ENCODE results near the gene SLC51B.
"Not testable (repeated sequence)": the region's sequence is repeated elsewhere in the genome, so short reads cannot be mapped to it uniquely, and the experiment has no call there.

Gene SLC51B

GRCh38 chr15:65074946-65075345 lies 29.8 kb downstream of the SLC51B start:
- not testable (repeated sequence) for H3K4me3 ChIP-seq (ENCODE audit: low read depth, low read length); H3K27ac ChIP-seq (ENCODE audit: low read depth, low read length); H3K36me3 ChIP-seq (ENCODE audit: insufficient read depth, low read length); H2AFZ ChIP-seq (ENCODE audit: low read length, unreplicated experiment); H3K27me3 ChIP-seq (ENCODE audit: insufficient read depth, low read length); H3K79me2 ChIP-seq (ENCODE audit: control insufficient read depth, insufficient read depth, low read length, unreplicated experiment)
- peaks cover 19% of the 10 kb centered on the region for H3K4me1 ChIP-seq (ENCODE audit: control insufficient read depth, insufficient read depth, low read length, unreplicated experiment)

DNA sequence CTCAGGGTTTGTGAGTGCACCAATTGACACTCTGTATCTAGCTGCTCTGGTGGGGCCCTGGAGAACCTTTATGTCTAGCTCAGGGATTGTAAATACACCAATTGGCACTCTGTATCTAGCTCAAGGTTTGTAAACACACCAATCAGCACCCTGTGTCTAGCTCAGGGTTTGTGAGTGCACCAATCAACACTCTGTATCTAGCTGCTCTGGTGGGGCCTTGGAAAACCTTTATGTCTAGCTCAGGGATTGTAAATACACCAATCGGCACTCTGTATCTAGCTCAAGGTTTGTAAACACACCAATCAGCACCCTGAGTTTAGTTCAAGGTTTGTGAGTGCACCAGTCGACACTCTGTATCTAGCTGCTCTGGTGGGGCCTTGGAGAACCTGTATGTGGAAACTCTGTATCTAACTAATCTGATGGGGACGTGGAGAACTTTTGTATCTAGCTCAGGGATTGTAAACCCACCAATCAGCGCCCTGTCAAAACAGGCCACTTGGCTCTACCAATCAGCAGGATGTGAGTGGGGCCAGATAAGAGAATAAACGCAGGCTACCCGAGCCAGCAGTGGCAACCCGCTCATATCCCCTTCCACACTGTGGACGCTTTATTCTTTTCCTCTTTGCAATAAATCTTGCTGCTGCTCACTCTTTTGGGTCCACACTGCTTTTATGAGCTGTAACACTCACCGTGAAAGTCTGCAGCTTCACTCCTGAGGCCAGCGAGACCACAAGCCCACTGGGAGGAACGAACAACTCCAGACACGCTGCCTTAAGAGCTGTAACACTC lies 30.6 kb downstream of the SLC51B start:
- not testable (repeated sequence) for H3K27ac ChIP-seq (ENCODE audit: low read depth, low read length); H3K4me3 ChIP-seq (ENCODE audit: low read depth, low read length); H3K79me2 ChIP-seq (ENCODE audit: control insufficient read depth, insufficient read depth, low read length, unreplicated experiment); H3K36me3 ChIP-seq (ENCODE audit: insufficient read depth, low read length); H2AFZ ChIP-seq (ENCODE audit: low read length, unreplicated experiment); H3K27me3 ChIP-seq (ENCODE audit: insufficient read depth, low read length)
- peaks cover 15% of the 10 kb centered on the region for H3K4me1 ChIP-seq (ENCODE audit: control insufficient read depth, insufficient read depth, low read length, unreplicated experiment)

DNA sequence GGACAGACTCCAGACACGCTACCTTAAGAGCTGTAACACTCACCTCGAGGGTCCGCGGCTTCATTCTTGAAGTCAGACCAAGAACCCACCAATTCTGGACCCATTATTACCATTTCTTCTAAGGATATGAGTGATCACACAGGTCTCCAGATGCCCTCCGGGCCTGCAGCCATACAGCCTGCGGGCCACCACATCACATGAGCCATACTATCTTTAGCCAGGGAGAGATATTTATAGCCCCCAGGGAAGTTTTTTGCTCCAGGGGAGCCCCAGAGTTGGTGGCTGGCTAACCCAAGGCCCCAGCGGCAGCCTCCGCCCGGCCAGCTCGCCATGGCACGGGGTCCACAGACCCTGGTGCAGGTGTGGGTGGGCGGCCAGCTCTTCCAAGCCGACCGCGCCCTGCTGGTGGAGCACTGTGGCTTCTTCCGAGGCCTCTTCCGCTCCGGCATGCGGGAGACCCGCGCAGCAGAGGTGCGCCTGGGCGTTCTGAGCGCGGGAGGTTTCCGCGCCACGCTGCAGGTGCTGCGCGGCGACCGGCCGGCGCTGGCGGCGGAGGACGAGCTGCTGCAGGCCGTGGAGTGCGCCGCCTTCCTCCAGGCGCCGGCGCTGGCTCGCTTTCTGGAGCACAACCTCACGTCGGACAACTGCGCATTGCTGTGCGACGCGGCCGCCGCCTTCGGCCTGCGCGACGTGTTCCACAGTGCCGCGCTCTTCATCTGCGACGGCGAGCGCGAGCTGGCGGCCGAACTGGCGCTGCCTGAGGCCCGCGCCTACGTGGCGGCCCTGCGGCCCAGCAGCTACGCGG lies 31.5 kb downstream of the SLC51B start, which contains the start of gene KBTBD13:
Gene KBTBD13 (plus strand): TSS at position 261 of the 805 bp plus-strand sequence. CDS start 70 bp downstream, at position 331.
- H2AFZ ChIP-seq (ENCODE audit: low read length, unreplicated experiment) = no peak within 1 kb of the TSS
- H3K27me3 ChIP-seq (ENCODE audit: insufficient read depth, low read length) = peaks cover 15% of the 10 kb centered on the region; the same call in 1 of the 2 replicates
- no peaks in the 10 kb centered on the region for H3K79me2 ChIP-seq (ENCODE audit: control insufficient read depth, insufficient read depth, low read length, unreplicated experiment)
- H3K4me1 ChIP-seq (ENCODE audit: control insufficient read depth, insufficient read depth, low read length, unreplicated experiment) = peaks cover 7% of the 10 kb centered on the region
- no peak within 1 kb of the TSS for H3K4me3 ChIP-seq (ENCODE audit: low read depth, low read length)
- H3K36me3 ChIP-seq (ENCODE audit: insufficient read depth, low read length) = no peaks in the 10 kb centered on the region
- H3K27ac ChIP-seq (ENCODE audit: low read depth, low read length) = no peak within 1 kb of the TSS

GRCh38 chr15:65077291-65077980 lies 32.2 kb downstream of the SLC51B start:
- Histone ChIP-seq H3K79me2 (ENCODE audit: control insufficient read depth, insufficient read depth, low read length, unreplicated experiment) (no peaks in the 10 kb centered on the region), H2AFZ (ENCODE audit: low read length, unreplicated experiment) (no peak overlapping the region), H3K4me1 (ENCODE audit: control insufficient read depth, insufficient read depth, low read length, unreplicated experiment) (peaks cover under 1% of the 10 kb centered on the region), H3K36me3 (ENCODE audit: insufficient read depth, low read length) (no peaks in the 10 kb centered on the region), H3K4me3 (ENCODE audit: low read depth, low read length) (no peak overlapping the region), H3K27me3 (ENCODE audit: insufficient read depth, low read length) (peaks cover 18% of the 10 kb centered on the region), H3K27ac (ENCODE audit: low read depth, low read length) (no peak overlapping the region)

DNA sequence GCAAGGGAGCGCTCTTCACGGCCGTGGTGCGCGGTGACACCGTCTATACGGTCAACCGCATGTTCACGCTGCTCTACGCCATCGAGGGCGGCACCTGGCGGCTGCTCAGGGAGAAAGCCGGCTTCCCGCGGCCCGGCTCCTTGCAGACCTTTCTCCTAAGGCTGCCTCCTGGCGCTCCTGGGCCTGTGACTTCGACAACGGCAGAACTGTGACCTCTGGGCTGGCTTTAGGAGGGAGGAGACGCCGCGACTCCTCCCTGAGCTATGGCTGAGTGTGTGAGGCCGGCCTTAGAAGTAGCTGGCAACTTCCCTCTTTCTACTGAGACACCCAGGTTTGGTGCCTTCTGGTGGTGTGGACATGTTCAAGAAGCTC lies 32.8 kb downstream of the SLC51B start:
- H3K4me3 ChIP-seq (ENCODE audit: low read depth, low read length) = no peak overlapping the region
- H2AFZ ChIP-seq (ENCODE audit: low read length, unreplicated experiment) = no peak overlapping the region
- no peak overlapping the region for H3K27ac ChIP-seq (ENCODE audit: low read depth, low read length)
- no peaks in the 10 kb centered on the region for H3K79me2 ChIP-seq (ENCODE audit: control insufficient read depth, insufficient read depth, low read length, unreplicated experiment)
- H3K36me3 ChIP-seq (ENCODE audit: insufficient read depth, low read length) = no peaks in the 10 kb centered on the region
- H3K4me1 ChIP-seq (ENCODE audit: control insufficient read depth, insufficient read depth, low read length, unreplicated experiment) = no peaks in the 10 kb centered on the region
- peaks cover 23% of the 10 kb centered on the region for H3K27me3 ChIP-seq (ENCODE audit: insufficient read depth, low read length)

- H2AFZ ChIP-seq (ENCODE audit: low read length, unreplicated experiment) = no peak overlapping the region
- peaks cover 30% of the 10 kb centered on the region for H3K27me3 ChIP-seq (ENCODE audit: insufficient read depth, low read length)
Observed at GRCh38 chr15:65079580-65079979, 34.4 kb downstream of the SLC51B start.

GRCh38 chr15:65081270-65081669 lies 36.1 kb downstream of the SLC51B start:
- Histone ChIP-seq H2AFZ (ENCODE audit: low read length, unreplicated experiment) (no peak overlapping the region), H3K27me3 (ENCODE audit: insufficient read depth, low read length) (peaks cover 30% of the 10 kb centered on the region), H3K27ac (ENCODE audit: low read depth, low read length) (no peak overlapping the region), H3K79me2 (ENCODE audit: control insufficient read depth, insufficient read depth, low read length, unreplicated experiment) (no peaks in the 10 kb centered on the region), H3K36me3 (ENCODE audit: insufficient read depth, low read length) (no peaks in the 10 kb centered on the region), H3K4me3 (ENCODE audit: low read depth, low read length) (no peak overlapping the region), H3K4me1 (ENCODE audit: control insufficient read depth, insufficient read depth, low read length, unreplicated experiment) (peaks cover 4% of the 10 kb centered on the region)

More at GRCh38 chr15:65079580-65079979, 34.4 kb downstream of the SLC51B start:
- Histone ChIP-seq H3K79me2 (ENCODE audit: control insufficient read depth, insufficient read depth, low read length, unreplicated experiment) (no peaks in the 10 kb centered on the region), H3K4me3 (ENCODE audit: low read depth, low read length) (no peak overlapping the region), H3K4me1 (ENCODE audit: control insufficient read depth, insufficient read depth, low read length, unreplicated experiment) (peaks cover 2% of the 10 kb centered on the region), H3K27ac (ENCODE audit: low read depth, low read length) (no peak overlapping the region), H3K36me3 (ENCODE audit: insufficient read depth, low read length) (no peaks in the 10 kb centered on the region)

DNA sequence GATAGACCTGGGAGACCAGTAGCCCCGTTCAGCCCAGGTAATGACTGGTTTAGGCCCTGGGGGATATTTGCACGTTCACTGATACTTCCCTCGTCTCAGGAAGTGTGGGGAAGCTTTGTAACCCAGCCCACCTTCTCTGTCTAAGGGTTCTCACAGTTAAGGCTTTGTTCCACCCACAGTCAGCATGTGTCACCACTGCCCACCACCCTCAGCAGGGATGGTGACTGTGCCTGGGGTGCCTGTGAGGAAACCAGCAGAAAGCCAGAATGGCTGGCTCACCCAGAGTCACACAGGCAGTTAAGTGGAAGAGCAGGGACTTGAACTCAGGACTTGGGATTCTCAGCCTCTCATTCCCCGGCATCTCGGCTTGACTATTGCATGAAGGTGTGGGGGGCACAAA lies 36.6 kb downstream of the SLC51B start:
- Histone ChIP-seq H3K36me3 (ENCODE audit: insufficient read depth, low read length) (no peaks in the 10 kb centered on the region), H3K27me3 (ENCODE audit: insufficient read depth, low read length) (peaks cover 30% of the 10 kb centered on the region), H3K4me3 (ENCODE audit: low read depth, low read length) (no peak overlapping the region), H2AFZ (ENCODE audit: low read length, unreplicated experiment) (no peak overlapping the region), H3K4me1 (ENCODE audit: control insufficient read depth, insufficient read depth, low read length, unreplicated experiment) (peaks cover 4% of the 10 kb centered on the region), H3K79me2 (ENCODE audit: control insufficient read depth, insufficient read depth, low read length, unreplicated experiment) (no peaks in the 10 kb centered on the region), H3K27ac (ENCODE audit: low read depth, low read length) (no peak overlapping the region)

DNA sequence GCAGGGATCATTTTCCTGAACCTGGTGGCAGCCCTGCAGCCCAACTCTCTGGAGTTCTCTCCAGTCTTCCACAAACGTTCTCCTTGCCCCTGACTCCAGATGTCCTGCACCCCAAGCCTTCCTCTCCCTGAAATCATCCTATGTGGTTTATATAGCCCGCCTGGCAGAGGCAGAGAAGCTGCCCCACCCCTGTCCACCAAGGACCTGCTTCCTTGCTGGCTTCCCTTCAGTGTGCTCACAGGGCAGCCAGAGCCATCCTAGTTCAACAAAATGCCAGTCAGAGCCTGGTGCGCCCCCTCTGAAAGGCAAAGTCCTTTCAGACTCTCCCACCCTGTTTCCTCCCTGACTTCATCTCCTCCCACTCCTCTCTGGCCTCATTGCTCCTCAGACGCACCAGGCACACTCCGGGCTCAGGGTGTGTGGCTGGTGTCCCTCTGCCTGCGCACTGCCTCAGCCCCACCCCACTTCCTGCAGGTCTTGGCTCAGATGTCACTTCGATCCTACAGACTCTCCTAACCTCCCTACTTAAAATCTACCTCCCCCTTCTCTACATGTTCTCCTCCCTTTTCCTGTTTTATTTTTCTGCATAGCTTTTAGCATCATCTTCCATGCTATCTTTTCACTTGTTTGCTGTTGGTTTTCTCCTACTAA lies 37.2 kb downstream of the SLC51B start:
- Histone ChIP-seq H3K27me3 (ENCODE audit: insufficient read depth, low read length) (peaks cover 28% of the 10 kb centered on the region), H3K79me2 (ENCODE audit: control insufficient read depth, insufficient read depth, low read length, unreplicated experiment) (no peaks in the 10 kb centered on the region), H3K36me3 (ENCODE audit: insufficient read depth, low read length) (no peaks in the 10 kb centered on the region), H3K27ac (ENCODE audit: low read depth, low read length) (no peak overlapping the region), H2AFZ (ENCODE audit: low read length, unreplicated experiment) (no peak overlapping the region), H3K4me1 (ENCODE audit: control insufficient read depth, insufficient read depth, low read length, unreplicated experiment) (peaks cover 4% of the 10 kb centered on the region), H3K4me3 (ENCODE audit: low read depth, low read length) (no peak overlapping the region)

- H2AFZ ChIP-seq (ENCODE audit: low read length, unreplicated experiment) = no peak overlapping the region
- peaks cover 24% of the 10 kb centered on the region for H3K27me3 ChIP-seq (ENCODE audit: insufficient read depth, low read length)
- H3K79me2 ChIP-seq (ENCODE audit: control insufficient read depth, insufficient read depth, low read length, unreplicated experiment) = no peaks in the 10 kb centered on the region
- no peak overlapping the region for H3K4me3 ChIP-seq (ENCODE audit: low read depth, low read length)
- H3K36me3 ChIP-seq (ENCODE audit: insufficient read depth, low read length) = no peaks in the 10 kb centered on the region
- H3K4me1 ChIP-seq (ENCODE audit: control insufficient read depth, insufficient read depth, low read length, unreplicated experiment) = peaks cover 4% of the 10 kb centered on the region
- H3K27ac ChIP-seq (ENCODE audit: low read depth, low read length) = no peak overlapping the region
Observed at GRCh38 chr15:65083262-65083701, 38.1 kb downstream of the SLC51B start.
